NCI-H1436 treated with DMSO at 0.1 percent for 48 hours (cell line): ENCODE results near the gene BAD.

Experiments used
- DNase-seq: peaks from one replicate; lab custom pipeline; 2025; lab: John Stamatoyannopoulos, UW

Gene BAD

GRCh38 chr11:64229090-64229743 lies 55.2 kb downstream of the BAD start:
- DNase-seq = no peak

- DNase-seq = no peak
These were observed 57.0 kb downstream of the BAD start for GRCh38 chr11:64227405-64227956.

- no peak for DNase-seq
These were observed 57.9 kb downstream of the BAD start for GRCh38 chr11:64226507-64227051.

- DNase-seq = no peak
These were observed 58.6 kb downstream of the BAD start, which contains the start of the genes NUDT22 and TRPT1 for GRCh38 chr11:64225608-64226506. Gene NUDT22, plus strand, starts transcription at chr11:64226274. Its CDS starts 379 bp downstream, at chr11:64226653. Gene TRPT1, minus strand, starts transcription at chr11:64226186. Its CDS starts 326 bp downstream, at chr11:64225860.

- no peak for DNase-seq
These were observed 59.4 kb downstream of the BAD start for GRCh38 chr11:64224891-64225607.

- DNase-seq = no peak
These were observed 60.1 kb downstream of the BAD start for GRCh38 chr11:64224151-64224890.

GRCh38 chr11:64223001-64223651 lies 61.3 kb downstream of the BAD start:
- no peak for DNase-seq

- DNase-seq = no peak
These were observed 61.8 kb downstream of the BAD start for GRCh38 chr11:64222651-64223000.

- DNase-seq = no peak
These were observed 63.7 kb downstream of the BAD start for GRCh38 chr11:64220798-64221197.

- no peak for DNase-seq
These were observed 64.2 kb downstream of the BAD start for GRCh38 chr11:64220271-64220670.
